ENCODE results near the gene DSG2.

Gene DSG2

GRCh38 chr18:31497836-31498573, at the start of gene DSG2:
Gene DSG2 (plus strand): TSS chr18:31498177. CDS start chr18:31498252, 75 bp downstream.
- Mint-ChIP-seq H3K4me1 (no peaks in the 10 kb centered on the region), H3K9me3 (no peaks in the 10 kb centered on the region), H3K27ac (no peak within 1 kb of the TSS), H3K4me3 (peak within 1 kb of the TSS; percentile 43), H3K36me3 (no peaks in the 10 kb centered on the region), H3K27me3 (peaks cover 18% of the 10 kb centered on the region)
- no peak for DNase-seq (ENCODE audit: low spot score in 2 of 2)
- ATAC-seq (ENCODE audit: low read depth) = peak; percentile 35

- Mint-ChIP-seq H3K27ac (no peak overlapping the region), H3K9me3 (no peaks in the 10 kb centered on the region), H3K4me1 (no peaks in the 10 kb centered on the region), H3K27me3 (no peaks in the 10 kb centered on the region), H3K4me3 (no peak overlapping the region), H3K36me3 (no peaks in the 10 kb centered on the region)
- DNase-seq (ENCODE audit: low spot score in 2 of 2) = no peak
- no peak for ATAC-seq (ENCODE audit: low read depth)
Observed at GRCh38 chr18:31450409-31450808, 47.6 kb upstream of the DSG2 start.

- H3K4me3 Mint-ChIP-seq = no peak overlapping the region
- H3K27ac Mint-ChIP-seq = no peak overlapping the region
- H3K4me1 Mint-ChIP-seq = no peaks in the 10 kb centered on the region
- no peaks in the 10 kb centered on the region for H3K9me3 Mint-ChIP-seq
- no peaks in the 10 kb centered on the region for H3K36me3 Mint-ChIP-seq
- no peak for DNase-seq (ENCODE audit: low spot score in 2 of 2)
- ATAC-seq (ENCODE audit: low read depth) = no peak
- no peaks in the 10 kb centered on the region for H3K27me3 Mint-ChIP-seq
Observed at GRCh38 chr18:31451625-31452024, 46.4 kb upstream of the DSG2 start.

- no peaks in the 10 kb centered on the region for H3K9me3 Mint-ChIP-seq
- no peaks in the 10 kb centered on the region for H3K27me3 Mint-ChIP-seq
- no peak for ATAC-seq (ENCODE audit: low read depth)
- H3K4me3 Mint-ChIP-seq = no peak overlapping the region
- no peak for DNase-seq (ENCODE audit: low spot score in 2 of 2)
- H3K27ac Mint-ChIP-seq = no peak overlapping the region
- H3K4me1 Mint-ChIP-seq = no peaks in the 10 kb centered on the region
- no peaks in the 10 kb centered on the region for H3K36me3 Mint-ChIP-seq
Observed at GRCh38 chr18:31454066-31454708, 43.8 kb upstream of the DSG2 start.

GRCh38 chr18:31469629-31470028, 28.3 kb upstream of the DSG2 start:
- DNase-seq (ENCODE audit: low spot score in 2 of 2) (no peak), ATAC-seq (ENCODE audit: low read depth) (no peak)
- no peak overlapping the region for H3K27ac Mint-ChIP-seq
- no peaks in the 10 kb centered on the region for H3K36me3 Mint-ChIP-seq
- H3K4me3 Mint-ChIP-seq = no peak overlapping the region
- no peaks in the 10 kb centered on the region for H3K4me1 Mint-ChIP-seq
- H3K27me3 Mint-ChIP-seq = no peaks in the 10 kb centered on the region
- peaks cover 1% of the 10 kb centered on the region for H3K9me3 Mint-ChIP-seq

- Mint-ChIP-seq H3K27ac (no peak overlapping the region), H3K27me3 (no peaks in the 10 kb centered on the region), H3K4me1 (no peaks in the 10 kb centered on the region), H3K36me3 (no peaks in the 10 kb centered on the region), H3K4me3 (no peak overlapping the region), H3K9me3 (no peaks in the 10 kb centered on the region)
- ATAC-seq (ENCODE audit: low read depth) (no peak), DNase-seq (ENCODE audit: low spot score in 2 of 2) (no peak)
Observed at GRCh38 chr18:31478688-31479087, 19.3 kb upstream of the DSG2 start.

- no peaks in the 10 kb centered on the region for H3K36me3 Mint-ChIP-seq
- ATAC-seq (ENCODE audit: low read depth) (no peak), DNase-seq (ENCODE audit: low spot score in 2 of 2) (no peak)
- no peak overlapping the region for H3K27ac Mint-ChIP-seq
- H3K27me3 Mint-ChIP-seq = peaks cover 3% of the 10 kb centered on the region
- no peak overlapping the region for H3K4me3 Mint-ChIP-seq
- H3K9me3 Mint-ChIP-seq = peaks cover 3% of the 10 kb centered on the region
- H3K4me1 Mint-ChIP-seq = no peaks in the 10 kb centered on the region
Observed at GRCh38 chr18:31482051-31482450, 15.9 kb upstream of the DSG2 start.

- no peak overlapping the region for H3K4me3 Mint-ChIP-seq
Observed at GRCh38 chr18:31483396-31483795, 14.6 kb upstream of the DSG2 start.

GRCh38 chr18:31484461-31484860, 13.5 kb upstream of the DSG2 start:
- Mint-ChIP-seq H3K4me3 (no peak overlapping the region), H3K4me1 (no peaks in the 10 kb centered on the region), H3K9me3 (peaks cover 5% of the 10 kb centered on the region), H3K27me3 (peaks cover 4% of the 10 kb centered on the region), H3K27ac (no peak overlapping the region), H3K36me3 (no peaks in the 10 kb centered on the region)
- DNase-seq (ENCODE audit: low spot score in 2 of 2) (no peak), ATAC-seq (ENCODE audit: low read depth) (no peak)

More at GRCh38 chr18:31483396-31483795, 14.6 kb upstream of the DSG2 start:
- no peaks in the 10 kb centered on the region for H3K4me1 Mint-ChIP-seq
- no peak overlapping the region for H3K27ac Mint-ChIP-seq
- DNase-seq (ENCODE audit: low spot score in 2 of 2) = no peak
- peaks cover 4% of the 10 kb centered on the region for H3K27me3 Mint-ChIP-seq
- no peaks in the 10 kb centered on the region for H3K36me3 Mint-ChIP-seq
- H3K9me3 Mint-ChIP-seq = peaks cover 3% of the 10 kb centered on the region
- no peak for ATAC-seq (ENCODE audit: low read depth)

- ATAC-seq (ENCODE audit: low read depth) (no peak), DNase-seq (ENCODE audit: low spot score in 2 of 2) (no peak)
- no peak overlapping the region for H3K27ac Mint-ChIP-seq
- peaks cover 4% of the 10 kb centered on the region for H3K27me3 Mint-ChIP-seq
- H3K9me3 Mint-ChIP-seq = peaks cover 7% of the 10 kb centered on the region
- no peaks in the 10 kb centered on the region for H3K4me1 Mint-ChIP-seq
- H3K36me3 Mint-ChIP-seq = no peaks in the 10 kb centered on the region
- no peak overlapping the region for H3K4me3 Mint-ChIP-seq
Observed at GRCh38 chr18:31486165-31486564, 11.8 kb upstream of the DSG2 start.

GRCh38 chr18:31487246-31488015, 10.5 kb upstream of the DSG2 start:
- DNase-seq (ENCODE audit: low spot score in 2 of 2) (no peak), ATAC-seq (ENCODE audit: low read depth) (no peak)
- Mint-ChIP-seq H3K36me3 (no peaks in the 10 kb centered on the region), H3K4me1 (no peaks in the 10 kb centered on the region), H3K4me3 (no peak overlapping the region), H3K27ac (no peak overlapping the region), H3K9me3 (peaks cover 7% of the 10 kb centered on the region), H3K27me3 (peaks cover 4% of the 10 kb centered on the region)

GRCh38 chr18:31489311-31489710, 8.7 kb upstream of the DSG2 start:
- Mint-ChIP-seq H3K36me3 (no peaks in the 10 kb centered on the region), H3K4me1 (no peaks in the 10 kb centered on the region), H3K27me3 (peaks cover 6% of the 10 kb centered on the region), H3K27ac (no peak overlapping the region), H3K9me3 (peaks cover 7% of the 10 kb centered on the region), H3K4me3 (no peak overlapping the region)
- DNase-seq (ENCODE audit: low spot score in 2 of 2) = no peak
- ATAC-seq (ENCODE audit: low read depth) = no peak

GRCh38 chr18:31490387-31490786, 7.6 kb upstream of the DSG2 start:
- Mint-ChIP-seq H3K36me3 (no peaks in the 10 kb centered on the region), H3K4me3 (no peak overlapping the region), H3K4me1 (no peaks in the 10 kb centered on the region), H3K9me3 (peaks cover 7% of the 10 kb centered on the region), H3K27ac (no peak overlapping the region), H3K27me3 (peaks cover 10% of the 10 kb centered on the region)
- no peak for DNase-seq (ENCODE audit: low spot score in 2 of 2)
- no peak for ATAC-seq (ENCODE audit: low read depth)

- DNase-seq (ENCODE audit: low spot score in 2 of 2) = no peak
- Mint-ChIP-seq H3K27me3 (peaks cover 13% of the 10 kb centered on the region), H3K4me1 (no peaks in the 10 kb centered on the region), H3K4me3 (no peak overlapping the region), H3K36me3 (no peaks in the 10 kb centered on the region), H3K27ac (no peak overlapping the region), H3K9me3 (peaks cover 7% of the 10 kb centered on the region)
- ATAC-seq (ENCODE audit: low read depth) = no peak
Observed at GRCh38 chr18:31490833-31491232, 7.1 kb upstream of the DSG2 start.
